ENCODE measurements around the gene FUT8.
A peak's percentile ranks its signal among the peaks of the same experiment; 100 is the strongest.
"Not testable (repeated sequence)": the region's sequence is repeated elsewhere in the genome, so short reads cannot be mapped to it uniquely, and the experiment has no call there.

FUT8 gene

GRCh38 chr14:65627315-65627714 lies 214.8 kb downstream of the FUT8 start:
- no peak for DNase-seq

GRCh38 chr14:65628664-65629063 lies 216.1 kb downstream of the FUT8 start:
- DNase-seq, result no peak

DNA sequence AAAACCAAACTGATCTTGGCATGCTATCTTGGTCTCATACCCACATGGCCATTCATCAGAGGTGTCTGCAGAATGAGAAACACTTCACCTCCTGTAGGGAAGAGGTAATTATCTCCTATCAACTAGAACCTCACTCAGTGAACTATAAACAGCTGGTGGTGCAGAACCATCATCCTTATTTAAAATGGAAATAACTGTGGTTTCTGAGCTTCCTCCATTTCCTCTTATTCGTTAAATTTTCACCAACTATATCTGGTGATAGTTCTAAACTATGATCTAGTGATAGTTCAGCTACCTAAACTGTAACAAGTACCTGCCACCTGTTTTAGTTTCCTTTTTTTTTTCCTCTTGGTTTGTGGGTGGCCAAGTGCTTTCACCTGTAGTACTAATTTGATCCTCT lies 218.5 kb downstream of the FUT8 start:
- peak; percentile 18 for DNase-seq

- DNase-seq, result no peak
Observed at GRCh38 chr14:65632487-65632886, 220.0 kb downstream of the FUT8 start.

GRCh38 chr14:65633666-65634065 lies 221.1 kb downstream of the FUT8 start:
- DNase-seq, result not testable (repeated sequence)

- no peak for DNase-seq
Observed at GRCh38 chr14:65637780-65638179, 225.2 kb downstream of the FUT8 start.

DNA sequence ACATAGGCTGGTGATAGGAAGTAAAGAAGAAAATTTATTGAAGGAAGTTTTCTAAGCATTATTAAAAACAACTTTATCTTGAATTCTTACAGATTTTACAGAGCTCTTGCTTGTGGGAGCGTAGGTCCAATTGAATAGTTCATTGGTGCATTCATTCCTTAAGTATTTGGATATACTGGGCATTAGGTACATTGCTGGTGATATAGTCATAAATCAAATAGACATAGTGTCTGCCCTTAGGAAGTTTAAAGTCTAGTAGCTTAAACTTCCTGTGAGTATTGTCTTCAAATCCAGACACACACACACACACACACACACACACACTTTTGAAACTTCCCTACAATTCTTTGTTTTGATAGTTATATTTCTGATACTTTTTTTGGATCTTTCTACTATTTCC lies 226.7 kb downstream of the FUT8 start:
- no peak for DNase-seq

DNA sequence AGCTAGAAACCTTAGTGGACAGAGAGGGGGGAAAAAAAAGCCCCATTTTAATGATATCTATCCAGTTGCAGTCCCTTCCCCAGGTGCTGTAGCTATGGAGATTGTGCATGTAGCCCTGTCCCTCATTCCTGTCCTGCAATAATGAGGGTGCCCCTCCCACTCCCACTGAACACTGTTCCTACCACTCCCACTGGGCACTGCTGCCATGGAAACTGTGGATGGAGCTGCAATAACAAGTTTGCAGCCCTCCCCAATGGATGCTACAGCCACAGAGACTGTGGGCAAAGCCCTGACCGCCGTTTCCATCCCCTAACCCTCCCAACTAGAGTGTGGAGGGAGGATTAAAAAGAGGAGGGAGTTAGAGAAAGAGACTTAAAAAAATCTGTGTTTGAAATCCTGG lies 238.3 kb downstream of the FUT8 start:
- DNase-seq, result peak; percentile 33

- DNase-seq, result no peak
Observed at GRCh38 chr14:65656554-65656953, 244.0 kb downstream of the FUT8 start.

GRCh38 chr14:65658202-65658601 lies 245.7 kb downstream of the FUT8 start:
- no peak for DNase-seq

GRCh38 chr14:65661865-65662264 lies 249.3 kb downstream of the FUT8 start:
- no peak for DNase-seq

- no peak for DNase-seq
Observed at GRCh38 chr14:65664436-65664835, 251.9 kb downstream of the FUT8 start.

- no peak for DNase-seq
Observed at GRCh38 chr14:65676361-65677014, 264.0 kb downstream of the FUT8 start.

DNA sequence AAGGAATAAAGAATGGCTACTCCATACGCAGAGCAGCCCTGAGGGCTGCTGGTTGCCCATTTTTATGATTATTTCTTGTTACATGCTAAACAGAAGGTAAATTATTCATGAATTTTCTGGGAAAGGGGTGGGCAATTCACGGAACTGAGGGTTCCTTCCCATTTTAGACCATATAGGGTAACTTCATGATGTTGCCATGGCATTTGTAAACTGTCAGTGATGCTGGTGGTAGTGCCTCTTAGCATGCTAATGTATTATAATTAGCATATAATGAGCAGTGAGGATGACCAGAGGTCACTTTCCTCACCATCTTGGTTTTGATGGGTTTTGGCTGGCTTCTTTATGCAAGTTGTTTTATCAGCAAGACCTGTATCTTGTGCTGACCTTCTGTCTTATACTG lies 273.0 kb downstream of the FUT8 start:
- no peak for DNase-seq

DNA sequence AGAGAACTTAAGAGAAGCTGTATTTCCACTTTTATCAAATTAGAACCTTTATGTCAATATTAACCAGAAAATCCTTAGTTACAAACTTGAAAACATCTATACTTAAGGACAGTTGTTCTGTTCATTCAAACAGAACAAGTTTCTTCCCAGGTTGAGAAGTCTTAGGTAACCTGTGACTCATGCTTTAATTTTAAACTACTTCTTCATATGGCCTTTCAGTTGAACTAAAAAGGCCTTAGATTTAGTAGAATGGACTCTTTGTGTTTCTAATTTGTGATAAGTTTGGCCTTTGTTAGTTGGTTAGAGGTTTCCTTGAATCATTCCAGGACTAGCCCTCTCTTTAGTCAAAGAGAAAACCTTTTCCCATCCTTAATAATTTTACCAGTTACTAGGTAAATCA lies 274.2 kb downstream of the FUT8 start:
- no peak for DNase-seq

GRCh38 chr14:65689070-65689469 lies 276.5 kb downstream of the FUT8 start:
- DNase-seq, result no peak

GRCh38 chr14:65692566-65692965 lies 280.0 kb downstream of the FUT8 start:
- DNase-seq, result not testable (repeated sequence)

DNA sequence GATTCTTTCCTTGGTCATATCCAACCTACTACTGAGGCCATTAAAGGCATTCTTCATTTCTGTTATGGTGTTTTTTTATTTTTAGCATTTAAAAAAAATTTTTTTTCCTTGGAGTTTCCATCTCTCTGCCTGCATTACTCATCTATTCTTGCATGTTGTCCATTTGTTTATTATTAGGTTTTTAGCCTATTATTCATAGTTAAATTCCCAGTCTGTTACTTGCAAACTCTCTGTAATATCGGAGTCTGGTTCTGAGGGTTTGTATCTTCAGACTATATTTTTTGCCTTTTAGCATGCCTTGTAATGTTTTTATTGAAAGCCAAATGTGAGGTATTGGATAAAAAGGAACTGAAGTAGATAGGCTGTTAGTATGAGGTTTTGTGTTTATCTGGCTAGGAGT lies 284.3 kb downstream of the FUT8 start:
- DNase-seq, result no peak

DNA sequence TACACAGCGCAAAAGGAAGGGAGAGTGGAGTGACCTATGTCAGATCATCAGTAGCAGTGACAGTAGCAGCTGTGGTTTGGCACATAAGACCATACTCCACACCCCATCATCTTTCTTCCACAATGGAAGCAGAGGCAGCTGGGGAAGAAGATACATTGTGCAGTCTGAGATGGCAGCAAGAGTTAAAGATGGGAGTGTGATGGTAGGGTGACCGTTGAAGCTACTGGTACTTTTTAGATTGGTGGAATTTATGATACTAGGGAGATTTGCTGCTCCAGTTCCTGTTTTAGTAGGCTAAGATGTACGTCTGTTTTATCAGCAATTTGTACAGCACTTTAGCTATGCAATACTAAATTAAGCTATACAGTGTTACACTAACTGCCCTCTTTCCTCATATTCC lies 291.0 kb downstream of the FUT8 start:
- no peak for DNase-seq

- no peak for DNase-seq
Observed at GRCh38 chr14:65703996-65704395, 291.5 kb downstream of the FUT8 start.

DNA sequence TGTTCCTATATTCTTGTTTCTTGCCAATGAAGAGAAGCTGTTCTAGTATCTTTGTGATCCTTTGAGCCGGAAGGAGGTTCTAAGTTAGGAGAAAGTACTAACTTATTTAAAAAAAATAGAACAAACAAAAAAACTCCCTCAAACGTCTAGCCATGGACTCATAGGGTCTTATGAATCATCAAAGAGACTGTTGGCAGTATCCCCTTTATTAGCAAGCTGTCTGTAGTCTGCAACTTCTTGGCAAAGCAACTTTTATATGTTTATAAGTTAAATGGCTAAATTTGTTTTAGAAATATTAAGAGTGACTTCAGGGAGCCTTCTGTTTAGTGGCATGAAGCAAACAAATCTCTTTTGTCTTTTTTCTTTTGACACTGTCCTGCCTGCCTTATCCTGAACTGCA lies 291.9 kb downstream of the FUT8 start:
- no peak for DNase-seq

DNA sequence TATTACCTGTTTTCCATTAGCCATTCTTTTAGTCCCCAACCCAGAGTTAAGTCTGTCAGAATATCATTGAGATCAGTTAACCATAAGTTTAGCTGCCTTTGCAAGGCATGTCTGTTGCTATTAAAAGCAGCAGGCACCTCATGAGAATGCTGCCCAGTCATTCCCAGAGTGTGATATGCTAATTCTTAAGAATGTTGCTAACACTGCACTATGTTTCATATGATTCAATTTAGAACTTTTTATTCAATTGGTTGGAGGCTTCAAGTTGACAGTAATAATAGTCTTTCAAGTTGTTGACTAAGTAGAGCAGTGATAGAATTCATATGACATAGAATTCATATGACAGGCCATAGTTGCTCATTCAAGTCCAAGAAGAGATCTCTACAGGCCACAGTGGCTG lies 292.3 kb downstream of the FUT8 start:
- DNase-seq, result no peak

GRCh38 chr14:65709576-65709975 lies 297.0 kb downstream of the FUT8 start:
- no peak for DNase-seq

DNA sequence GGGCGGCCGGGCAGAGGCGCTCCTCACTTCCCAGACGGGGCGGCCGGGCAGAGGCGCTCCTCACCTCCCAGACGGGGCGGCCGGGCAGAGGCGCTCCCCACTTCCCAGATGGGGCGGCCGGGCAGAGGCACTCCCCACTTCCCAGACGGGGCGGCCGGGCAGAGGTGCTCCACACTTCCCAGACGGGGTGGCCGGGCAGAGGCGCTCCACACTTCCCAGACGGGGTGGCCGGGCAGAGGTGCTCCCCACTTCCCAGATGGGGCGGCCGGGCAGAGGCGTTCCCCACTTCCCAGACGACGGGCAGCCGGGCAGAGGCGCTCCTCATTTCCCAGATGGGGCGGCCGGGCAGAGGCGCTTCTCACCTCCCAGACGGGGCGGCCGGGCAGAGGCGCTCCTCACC lies 304.3 kb downstream of the FUT8 start:
- DNase-seq, result not testable (repeated sequence)

DNA sequence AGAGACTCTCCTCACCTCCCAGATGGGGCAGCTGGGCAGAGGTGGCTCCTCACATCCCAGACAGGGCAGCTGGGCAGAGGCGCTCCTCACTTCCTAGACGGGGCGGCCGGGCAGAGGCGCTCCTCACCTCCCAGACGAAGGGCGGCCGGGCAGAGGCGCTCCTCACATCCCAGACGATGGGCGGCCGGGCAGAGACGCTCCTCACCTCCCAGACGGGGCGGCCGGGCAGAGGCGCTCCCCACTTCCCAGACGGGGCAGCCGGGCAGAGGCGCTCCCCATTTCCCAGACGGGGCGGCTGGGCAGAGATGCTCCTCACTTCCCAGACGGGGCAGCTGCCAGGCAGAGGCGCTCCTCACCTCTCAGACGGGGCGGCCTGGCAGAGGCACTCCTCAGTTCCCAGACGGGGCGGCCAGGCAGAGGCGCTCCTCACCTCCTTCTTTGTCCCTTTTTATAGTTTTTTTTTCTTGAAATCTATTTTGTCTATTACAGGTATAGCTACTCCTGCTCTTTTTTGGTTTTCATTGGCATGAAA lies 304.9 kb downstream of the FUT8 start:
- not testable (repeated sequence) for DNase-seq

Measured in COR-L47 (cell line).